Suprapubic skin (tissue), 4 donors: ENCODE measurements around the gene KCNJ2. TPM values are rescaled to one million over a fixed set of nuclear protein-coding genes. Genes with fewer than 3 reads are reported as not detected.

Experiments used
- DNase-seq, 2 donors: peaks; one replicate each; pipeline ENCODE4 v3.0.0-alpha.2; 2019; ENCODE audit warnings: low spot score in 2 of 2
- H3K27ac ChIP-seq: fragments of 200-600 bp; sonication (generic); one replicate; pipeline ENCODE4 v1.5.1; 2019
- H3K27me3 ChIP-seq: fragments of 200-600 bp; sonication (generic); one replicate; pipeline ENCODE4 v1.5.1; 2019
- H3K36me3 ChIP-seq: fragments of 200-600 bp; sonication (generic); one replicate; pipeline ENCODE4 v1.5.1; 2019
- H3K4me1 ChIP-seq: fragments of 200-600 bp; sonication (generic); one replicate; pipeline ENCODE4 v1.5.1; 2019
- H3K4me3 ChIP-seq: fragments of 200-600 bp; sonication (generic); one replicate; pipeline ENCODE4 v1.5.1; 2019; ENCODE audit warnings: mild to moderate bottlenecking
- H3K9me3 ChIP-seq: fragments of 200-600 bp; sonication (generic); one replicate; pipeline ENCODE4 v1.5.1; 2019
- CTCF ChIP-seq, 2 donors: fragments of 200-600 bp in 1 of 2; fragments of 450-650 bp in 1 of 2; sonication (generic) in 1 of 2; IDR thresholded peaks; one replicate each; pipeline ENCODE4 v1.5.1; 2016 to 2019; ENCODE audit warnings: antibody characterized with exemption in 2 of 2, mild to moderate bottlenecking in 1 of 2, moderate library complexity in 1 of 2
- EP300 ChIP-seq: sonication (generic); formaldehyde crosslinking; IDR thresholded peaks from one replicate; pipeline ENCODE4 v1.6.1; 2017; ENCODE audit warnings: antibody characterized with exemption
- POLR2A ChIP-seq, 2 donors: fragments of 450-650 bp; IDR thresholded peaks; one replicate each; pipeline ENCODE4 v1.6.1; 2017; ENCODE audit warnings: antibody characterized with exemption in 2 of 2, mild to moderate bottlenecking in 2 of 2, moderate library complexity in 2 of 2
- POLR2AphosphoS5 ChIP-seq, 3 donors: sonication (generic); formaldehyde crosslinking; IDR thresholded peaks; one replicate each; pipeline ENCODE4 v1.6.1; 2017; ENCODE audit warnings: antibody characterized with exemption in 3 of 3
- WGBS: methylation state at CpG from one replicate; pipeline ENCODE4 v1.1.5; 2018; 5-methylcytosine and 5-hydroxymethylcytosine counted together
- total RNA-seq, 4 donors: library from RNA; depleted of rRNA; stranded (reverse); fragments of >200 nt; gene quantifications; one replicate each; pipeline ENCODE4 v1.1.0, GENCODE V29; 2016

Gene KCNJ2
- total RNA-seq, 4 donors from 2014 or later: 5.5 to 15.7 (median 7.9) TPM

GRCh38 chr17:70225276-70225675 lies 55.9 kb downstream of the KCNJ2 start:
- no peak overlapping the region for H3K27ac ChIP-seq
- H3K4me3 ChIP-seq: no peak overlapping the region
- H3K27me3 ChIP-seq: no peaks in the 10 kb centered on the region
- no peaks in the 10 kb centered on the region for H3K9me3 ChIP-seq
- WGBS: 29% methylated on average over 4 of the region's 4 CpGs
- no peaks in the 10 kb centered on the region for H3K4me1 ChIP-seq
- TF ChIP-seq CTCF (IDR thresholded peaks at IDR 0.05) (no peak), POLR2AphosphoS5 (IDR thresholded peaks at IDR 0.05) (no peak), EP300 (no peak), POLR2A (IDR thresholded peaks at IDR 0.05) (no peak)
- no peaks in the 10 kb centered on the region for H3K36me3 ChIP-seq
- DNase-seq: no peak

Other genes starting within 250 kb of the KCNJ2 start
- gene KCNJ16, start 94.3 kb upstream of the KCNJ2 start, total RNA-seq: not detected